ENCODE measurements around the gene KIAA1958. TPM values are rescaled to one million over a fixed set of nuclear protein-coding genes. Genes with fewer than 3 reads are reported as not detected.

Gene KIAA1958
- total and polyA plus RNA-seq, 10 of the 15 experiments (the other 5 are each of a cell fraction or from before 2014, with no cell fraction given): 0.53 to 8.7 (median 4.0) TPM

DNA sequence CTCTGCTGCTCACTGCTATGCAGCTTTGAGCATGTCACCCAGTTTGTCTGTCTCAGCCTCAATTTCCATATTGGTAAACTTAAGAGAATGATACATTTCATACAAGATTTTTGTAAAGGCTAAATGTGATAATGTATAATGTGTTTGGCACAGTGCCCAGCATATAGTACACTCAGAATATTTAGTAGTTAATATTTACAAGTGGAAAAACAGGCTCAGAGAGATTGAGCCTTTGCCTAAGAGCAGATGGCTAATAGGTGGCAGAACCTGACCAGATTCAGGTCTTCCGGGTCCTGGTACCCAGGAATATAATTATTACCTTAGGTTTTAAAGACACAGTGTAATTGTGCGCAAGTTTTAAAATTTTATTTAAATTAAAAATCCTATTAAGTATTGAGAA lies 46.8 kb upstream of the KIAA1958 start (continued):
- TF ChIP-seq BCLAF1 (IDR thresholded peaks at IDR 0.05) (no peak), SIN3A (IDR thresholded peaks at IDR 0.05; ENCODE audit: low read depth, low read length) (no peak), SUZ12 (IDR thresholded peaks at IDR 0.05; ENCODE audit: unreplicated experiment) (no peak), NFXL1 (IDR thresholded peaks at IDR 0.05; ENCODE audit: borderline replicate concordance) (no peak)
- TF ChIP-seq, protein P1, sequence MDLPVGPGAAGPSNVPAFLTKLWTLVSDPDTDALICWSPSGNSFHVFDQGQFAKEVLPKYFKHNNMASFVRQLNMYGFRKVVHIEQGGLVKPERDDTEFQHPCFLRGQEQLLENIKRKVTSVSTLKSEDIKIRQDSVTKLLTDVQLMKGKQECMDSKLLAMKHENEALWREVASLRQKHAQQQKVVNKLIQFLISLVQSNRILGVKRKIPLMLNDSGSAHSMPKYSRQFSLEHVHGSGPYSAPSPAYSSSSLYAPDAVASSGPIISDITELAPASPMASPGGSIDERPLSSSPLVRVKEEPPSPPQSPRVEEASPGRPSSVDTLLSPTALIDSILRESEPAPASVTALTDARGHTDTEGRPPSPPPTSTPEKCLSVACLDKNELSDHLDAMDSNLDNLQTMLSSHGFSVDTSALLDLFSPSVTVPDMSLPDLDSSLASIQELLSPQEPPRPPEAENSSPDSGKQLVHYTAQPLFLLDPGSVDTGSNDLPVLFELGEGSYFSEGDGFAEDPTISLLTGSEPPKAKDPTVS (IDR thresholded peaks at IDR 0.05; ENCODE audit: low read depth, low read length): no peak

DNA sequence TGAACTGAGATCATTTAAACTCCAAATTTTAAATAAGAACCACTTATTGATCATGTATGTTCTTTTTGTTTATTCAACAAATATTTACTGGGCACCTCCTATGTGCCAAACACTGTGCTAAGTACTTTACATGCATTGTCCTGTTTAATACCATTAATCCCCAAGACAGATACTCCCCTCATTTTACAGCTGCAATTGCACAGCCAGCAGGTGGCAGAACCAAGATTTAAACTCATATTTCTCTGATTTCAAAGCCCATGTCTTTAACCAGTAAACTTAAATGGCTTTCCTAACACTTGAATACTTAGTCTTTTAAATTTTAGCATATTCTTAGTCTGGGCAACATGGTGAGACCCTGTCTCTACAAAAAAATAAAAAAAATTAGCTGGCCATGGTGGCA lies 43.4 kb upstream of the KIAA1958 start:
- Histone ChIP-seq H3K9ac (ENCODE audit: control insufficient read depth, insufficient read depth, low read length) (no peak overlapping the region), H3K4me1 (ENCODE audit: control insufficient read depth, insufficient read depth, low read length) (peaks cover 4% of the 10 kb centered on the region; the same call in 1 of the 2 replicates), H3K79me2 (ENCODE audit: control insufficient read depth, insufficient read depth, low read length) (no peaks in the 10 kb centered on the region), H3K27ac (ENCODE audit: control insufficient read depth, insufficient read depth) (no peak overlapping the region), H3K9me3 (replicated peaks; ENCODE audit: control insufficient read depth, insufficient read depth, low read length) (no peaks in the 10 kb centered on the region), H3K4me3 (no peak overlapping the region), H3K4me2 (ENCODE audit: control insufficient read depth, insufficient read depth) (no peak overlapping the region), H2AFZ (ENCODE audit: control insufficient read depth, low read depth, low read length) (no peak overlapping the region), H4K20me1 (ENCODE audit: control insufficient read depth, insufficient read depth) (no peaks in the 10 kb centered on the region), H3K27me3 (replicated peaks in 1 of 2; ENCODE audit: control insufficient read depth in 2 of 2, insufficient read depth in 2 of 2, low read length in 1 of 2) (no peaks in the 10 kb centered on the region), H3K36me3 (ENCODE audit: control insufficient read depth in 2 of 2, insufficient read depth in 2 of 2, low read length in 1 of 2) (no peaks in the 10 kb centered on the region; a peak in 1 of 4 replicates)
- FAIRE-seq (no peak), DNase-seq (ENCODE audit: low read depth, low spot score) (no peak), ATAC-seq (peak; percentile 61)
- in situ Hi-C loops (cut with MboI) (loop anchor here (5.0 kb wide), 1 partner anchor 354 kb away; no protein-coding TSS in a partner anchor), intact Hi-C loops (cut with micrococcal nuclease; ENCODE audit: unreplicated experiment) (loop anchor here (1.0 to 10.0 kb wide), 6 partner anchors 222 to 462 kb away; partner anchors contain the start of gene INIP)
- ChIA-PET RAD21 (ENCODE audit: unreplicated experiment) (interaction anchor here (0.7 to 3.0 kb wide), 4 partner anchors 41 to 377 kb away, joined by 3 to 15 read pairs (median 7); partner anchors contain the start of gene INIP), CTCF (interaction anchor here (0.6 to 3.6 kb wide), 30 partner anchors 10 to 1820 kb away, joined by 3 to 30 read pairs (median 4); partner anchors contain the start of genes HSDL2 and INIP), SMC1A (ENCODE audit: uncharacterized antibody, unreplicated experiment) (interaction anchor here (0.7 to 2.6 kb wide), 10 partner anchors 8 to 380 kb away, joined by 3 to 14 read pairs (median 5); partner anchors contain the start of gene INIP), POLR2A (no interaction called here)
- no TSS peak for BruUV-seq (replicated peaks)
- TF ChIP-seq, protein P2, sequence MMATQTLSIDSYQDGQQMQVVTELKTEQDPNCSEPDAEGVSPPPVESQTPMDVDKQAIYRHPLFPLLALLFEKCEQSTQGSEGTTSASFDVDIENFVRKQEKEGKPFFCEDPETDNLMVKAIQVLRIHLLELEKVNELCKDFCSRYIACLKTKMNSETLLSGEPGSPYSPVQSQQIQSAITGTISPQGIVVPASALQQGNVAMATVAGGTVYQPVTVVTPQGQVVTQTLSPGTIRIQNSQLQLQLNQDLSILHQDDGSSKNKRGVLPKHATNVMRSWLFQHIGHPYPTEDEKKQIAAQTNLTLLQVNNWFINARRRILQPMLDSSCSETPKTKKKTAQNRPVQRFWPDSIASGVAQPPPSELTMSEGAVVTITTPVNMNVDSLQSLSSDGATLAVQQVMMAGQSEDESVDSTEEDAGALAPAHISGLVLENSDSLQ (IDR thresholded peaks at IDR 0.05): no peak
- TF ChIP-seq SUPT20H (IDR thresholded peaks at IDR 0.05; ENCODE audit: borderline replicate concordance, control insufficient read depth, low read depth, low read length): no peak
- TF ChIP-seq MYC (IDR thresholded peaks at IDR 0.05; ENCODE audit: insufficient read depth, insufficient read length, insufficient replicate concordance, low read length, severe bottlenecking): no peak
- no peak for TF ChIP-seq HDGF (IDR thresholded peaks at IDR 0.05)
- TF ChIP-seq CBFB (IDR thresholded peaks at IDR 0.05; ENCODE audit: low read depth): no peak
- TF ChIP-seq, protein P3, sequence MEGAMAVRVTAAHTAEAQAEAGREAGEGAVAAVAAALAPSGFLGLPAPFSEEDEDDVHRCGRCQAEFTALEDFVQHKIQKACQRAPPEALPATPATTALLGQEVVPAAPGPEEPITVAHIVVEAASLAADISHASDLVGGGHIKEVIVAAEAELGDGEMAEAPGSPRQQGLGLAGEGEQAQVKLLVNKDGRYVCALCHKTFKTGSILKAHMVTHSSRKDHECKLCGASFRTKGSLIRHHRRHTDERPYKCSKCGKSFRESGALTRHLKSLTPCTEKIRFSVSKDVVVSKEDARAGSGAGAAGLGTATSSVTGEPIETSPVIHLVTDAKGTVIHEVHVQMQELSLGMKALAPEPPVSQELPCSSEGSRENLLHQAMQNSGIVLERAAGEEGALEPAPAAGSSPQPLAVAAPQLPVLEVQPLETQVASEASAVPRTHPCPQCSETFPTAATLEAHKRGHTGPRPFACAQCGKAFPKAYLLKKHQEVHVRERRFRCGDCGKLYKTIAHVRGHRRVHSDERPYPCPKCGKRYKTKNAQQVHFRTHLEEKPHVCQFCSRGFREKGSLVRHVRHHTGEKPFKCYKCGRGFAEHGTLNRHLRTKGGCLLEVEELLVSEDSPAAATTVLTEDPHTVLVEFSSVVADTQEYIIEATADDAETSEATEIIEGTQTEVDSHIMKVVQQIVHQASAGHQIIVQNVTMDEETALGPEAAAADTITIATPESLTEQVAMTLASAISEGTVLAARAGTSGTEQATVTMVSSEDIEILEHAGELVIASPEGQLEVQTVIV (IDR thresholded peaks at IDR 0.05; ENCODE audit: borderline replicate concordance, partially characterized antibody): no peak
- TF ChIP-seq BHLHE40 (IDR thresholded peaks at IDR 0.05; ENCODE audit: borderline replicate concordance in 1 of 2, low read depth in 2 of 2, low read length in 1 of 2): no peak

Data from GM12878 (cell line).